GM12878 (cell line): ENCODE data around the gene YIPF4. TPM values are rescaled to one million over a fixed set of nuclear protein-coding genes. Genes with fewer than 3 reads are reported as not detected.

Experiments
- ATAC-seq: fragments of 200-7000 bp; cut with Tn5 transposase; 3 replicates; pipeline ENCODE4 v1.9.1; 2020; ENCODE audit warnings: mild to moderate bottlenecking, moderate library complexity
- BruUV-seq: library from RNA; stranded (reverse); fragments of 400-500 nt; replicated peaks from 2 replicates; lab custom pipeline; 2021; lab: Mats Ljungman, UMichigan
- CTCF ChIA-PET: fragments of 300-600 bp; sonication (Branson Sonifier 250); formaldehyde crosslinking; extraction: SDS; loops from one replicate; lab custom pipeline; 2021; ENCODE audit warnings: inconsistent platforms; lab: Yijun Ruan, JAX
- POLR2A ChIA-PET: fragments of 350-600 bp; formaldehyde crosslinking; extraction: SDS; loops from one replicate; lab custom pipeline; 2021; ENCODE audit warnings: inconsistent platforms; lab: Charles Lee
- RAD21 ChIA-PET: fragments of 300-600 bp; sonication (Branson Sonifier 250); formaldehyde crosslinking; loops from one replicate; lab custom pipeline; 2023; ENCODE audit warnings: antibody characterized with exemption; ENCODE audit not compliant: unreplicated experiment; lab: Charles Lee
- SMC1A ChIA-PET: fragments of 300-600 bp; sonication (Branson Sonifier 250); formaldehyde crosslinking; loops from one replicate; lab custom pipeline; 2023; ENCODE audit not compliant: unreplicated experiment, uncharacterized antibody; lab: Charles Lee
- DNase-seq: peaks from one replicate; pipeline ENCODE4 v3.0.0-alpha.2; 2011; ENCODE audit warnings: low read depth, low spot score
- FAIRE-seq: peaks from 3 replicates; lab custom pipeline; 2011; peaks lifted over from hg19 to GRCh38; lab: Jason Lieb, UNC
- H2AFZ ChIP-seq: 2 replicates; pipeline ENCODE4 v1.6.0; 2011; ENCODE audit warnings: low read depth, low read length, control low read depth; ENCODE audit not compliant: control insufficient read depth
- H3K27ac ChIP-seq: 2 replicates; pipeline ENCODE4 v1.5.1; 2011; ENCODE audit warnings: control low read depth; ENCODE audit not compliant: control insufficient read depth, insufficient read depth
- H3K27me3 ChIP-seq, 2 experiments: replicated peaks in 1 of 2; 2 replicates each; pipeline versions ENCODE4 v1.6.0 to v1.6.1; 2011; ENCODE audit warnings: low read length in 1 of 2; ENCODE audit not compliant: control insufficient read depth in 2 of 2, insufficient read depth in 2 of 2
- H3K36me3 ChIP-seq, 2 experiments: 2 replicates each; pipeline ENCODE4 v1.5.1; 2011; ENCODE audit warnings: low read length in 1 of 2; ENCODE audit not compliant: control insufficient read depth in 2 of 2, insufficient read depth in 2 of 2
- H3K4me1 ChIP-seq: 2 replicates; pipeline ENCODE4 v1.6.1; 2011; ENCODE audit warnings: mild to moderate bottlenecking, low read length, moderate library complexity, mixed read lengths; ENCODE audit not compliant: control insufficient read depth, insufficient read depth
- H3K4me2 ChIP-seq: 2 replicates; pipeline ENCODE4 v1.6.0; 2011; ENCODE audit warnings: control low read depth; ENCODE audit not compliant: control insufficient read depth, insufficient read depth
- H3K4me3 ChIP-seq: fragments of 200-600 bp; sonication (generic); 2 replicates; pipeline ENCODE4 v1.5.1; 2016
- H3K79me2 ChIP-seq: 2 replicates; pipeline ENCODE4 v1.6.0; 2011; ENCODE audit warnings: low read length; ENCODE audit not compliant: control insufficient read depth, insufficient read depth
- H3K9ac ChIP-seq: 2 replicates; pipeline ENCODE4 v1.8.0; 2011; ENCODE audit warnings: low read length, control low read depth, mixed read lengths; ENCODE audit not compliant: control insufficient read depth, insufficient read depth
- H3K9me3 ChIP-seq: replicated peaks from 3 replicates; pipeline ENCODE4 v1.5.1; 2011; ENCODE audit warnings: mild to moderate bottlenecking, low read length; ENCODE audit not compliant: control insufficient read depth, insufficient read depth
- H4K20me1 ChIP-seq: 2 replicates; pipeline ENCODE4 v1.6.0; 2011; ENCODE audit not compliant: control insufficient read depth, insufficient read depth
- BRCA1 ChIP-seq: IDR thresholded peaks from 2 replicates; pipeline ENCODE4 v1.6.1; 2011; ENCODE audit warnings: low read depth, low read length, improper control_type of control experiment
- CBFB ChIP-seq: IDR thresholded peaks from 2 replicates; pipeline ENCODE4 v1.6.1; 2016; ENCODE audit warnings: antibody characterized with exemption, low read depth
- IKZF2 ChIP-seq, 2 experiments: fragments of 450-650 bp; IDR thresholded peaks; 2 replicates each; pipeline ENCODE4 v1.6.1; 2017; ENCODE audit warnings: mild to moderate bottlenecking in 2 of 2, moderate library complexity in 2 of 2
- MYB ChIP-seq: fragments of 150-350 bp; IDR thresholded peaks from 2 replicates; pipeline ENCODE4 v1.6.1; 2014; ENCODE audit warnings: mild to moderate bottlenecking, low read depth, low read length, borderline replicate concordance
- PAX5 ChIP-seq: IDR thresholded peaks from 2 replicates; pipeline ENCODE4 v1.6.1; 2011; ENCODE audit warnings: low read depth, low read length, borderline replicate concordance
- SUPT20H ChIP-seq: IDR thresholded peaks from 2 replicates; pipeline ENCODE4 v1.6.1; 2011; ENCODE audit warnings: low read depth, mild to moderate bottlenecking, low read length, moderate library complexity, borderline replicate concordance; ENCODE audit not compliant: control insufficient read depth
- ZBTB4 ChIP-seq: fragments of 450-650 bp; formaldehyde crosslinking; IDR thresholded peaks from 2 replicates; pipeline ENCODE4 v1.4.0; 2022; ENCODE audit warnings: mild to moderate bottlenecking, moderate library complexity
- ZNF207 ChIP-seq: fragments of 450-650 bp; IDR thresholded peaks from 2 replicates; pipeline ENCODE4 v1.6.1; 2014; ENCODE audit warnings: antibody characterized with exemption, mild to moderate bottlenecking, borderline replicate concordance
- WGBS: methylation state at CpG from one replicate; pipeline ENCODE4 v1.1.6; 2016; ENCODE audit warnings: low lambda C conversion rate; ENCODE audit not compliant: insufficient replicate concordance, insufficient coverage; ENCODE audit errors: missing lambda C conversion rate; 5-methylcytosine and 5-hydroxymethylcytosine counted together
- in situ Hi-C: fragments of 300-500 bp; cut with MboI; formaldehyde crosslinking; loops from 9 replicates; pipeline ENCODE4 v1.14.3; 2018; ENCODE audit warnings: mixed read lengths
- intact Hi-C: fragments of 100-400 bp; cut with micrococcal nuclease; formaldehyde crosslinking; loops from one replicate; pipeline ENCODE4 v1.14.2; 2022; ENCODE audit not compliant: unreplicated experiment
- polyA plus RNA-seq, 11 experiments: library from polyadenylated mRNA; depleted of rRNA in 4 of 11; unstranded in 6 of 11; stranded (reverse) in 5 of 11; fragments of >200 nt; fragmentation: Nextera tagmentation in 4 of 11; fragmentation: Illumina TruSeq in 1 of 11; extraction: Ambion mirVana in 4 of 11; extraction: Trizol in 1 of 11; gene quantifications; 1 replicate in 1 of 11; 2 replicates in 10 of 11; pipeline versions ENCODE4 v1.2.1 to v1.2.3, GENCODE V29; 2011 to 2016; ENCODE audit warnings: inconsistent platforms in 2 of 11, missing spikeins in 2 of 11, low read depth in 1 of 11
- total RNA-seq, 4 experiments: library from RNA; depleted of rRNA in 3 of 4; stranded (reverse); fragments of >200 nt in 3 of 4; fragmentation: Illumina TruSeq in 1 of 4; extraction: Trizol in 1 of 4; gene quantifications; 2 replicates each; pipeline versions ENCODE4 v1.2.1 to v1.2.3, GENCODE V29; 2013 to 2021

Gene YIPF4
- total and polyA plus RNA-seq, 10 of the 15 experiments (the other 5 are each of a cell fraction or from before 2014, with no cell fraction given) = 2.8 to 60.4 (median 11.1) TPM

GRCh38 chr2:32235315-32235714 lies 42.4 kb upstream of the YIPF4 start:
- no peak overlapping the region for H3K9ac ChIP-seq
- POLR2A ChIA-PET = no interaction called here
- SMC1A ChIA-PET = no interaction called here
- RAD21 ChIA-PET = no interaction called here
- in situ Hi-C loops = no loop called here
- CTCF ChIA-PET = no interaction called here
- H3K79me2 ChIP-seq = no peaks in the 10 kb centered on the region
- no peaks in the 10 kb centered on the region for H4K20me1 ChIP-seq
- DNase-seq (no peak), FAIRE-seq (no peak), ATAC-seq (no peak)
- H3K27ac ChIP-seq = no peak overlapping the region
- H3K4me3 ChIP-seq = no peak overlapping the region
- no peaks in the 10 kb centered on the region for H3K27me3 ChIP-seq
- intact Hi-C loops = no loop called here
- no peaks in the 10 kb centered on the region for H3K9me3 ChIP-seq
- TF ChIP-seq IKZF2 (IDR thresholded peaks at IDR 0.05) = no peak
- no peak for TF ChIP-seq BRCA1
- no peak for TF ChIP-seq ZNF207
- no peak for TF ChIP-seq SUPT20H
- no peak for TF ChIP-seq CBFB
- no peak for TF ChIP-seq ZBTB4 (CRISPR knock-in tag)
- TF ChIP-seq MYB = no peak
- TF ChIP-seq PAX5 = no peak
- H3K4me1 ChIP-seq = no peaks in the 10 kb centered on the region
- no TSS peak for BruUV-seq
- H3K36me3 ChIP-seq = no peaks in the 10 kb centered on the region
- H2AFZ ChIP-seq = no peak overlapping the region
- WGBS = 81% methylated on average over 5 of the region's 5 CpGs
- no peak overlapping the region for H3K4me2 ChIP-seq
